Kasumi-1 (cell line): Measurements from ENCODE around the gene ST6GALNAC2.
"Not testable (repeated sequence)": the region's sequence is repeated elsewhere in the genome, so short reads cannot be mapped to it uniquely, and the experiment has no call there.

Source experiments
- DNase-seq, 2 experiments: peaks; one replicate each; lab custom pipeline; 2025; lab: John Stamatoyannopoulos, UW

The ST6GALNAC2 gene

DNA sequence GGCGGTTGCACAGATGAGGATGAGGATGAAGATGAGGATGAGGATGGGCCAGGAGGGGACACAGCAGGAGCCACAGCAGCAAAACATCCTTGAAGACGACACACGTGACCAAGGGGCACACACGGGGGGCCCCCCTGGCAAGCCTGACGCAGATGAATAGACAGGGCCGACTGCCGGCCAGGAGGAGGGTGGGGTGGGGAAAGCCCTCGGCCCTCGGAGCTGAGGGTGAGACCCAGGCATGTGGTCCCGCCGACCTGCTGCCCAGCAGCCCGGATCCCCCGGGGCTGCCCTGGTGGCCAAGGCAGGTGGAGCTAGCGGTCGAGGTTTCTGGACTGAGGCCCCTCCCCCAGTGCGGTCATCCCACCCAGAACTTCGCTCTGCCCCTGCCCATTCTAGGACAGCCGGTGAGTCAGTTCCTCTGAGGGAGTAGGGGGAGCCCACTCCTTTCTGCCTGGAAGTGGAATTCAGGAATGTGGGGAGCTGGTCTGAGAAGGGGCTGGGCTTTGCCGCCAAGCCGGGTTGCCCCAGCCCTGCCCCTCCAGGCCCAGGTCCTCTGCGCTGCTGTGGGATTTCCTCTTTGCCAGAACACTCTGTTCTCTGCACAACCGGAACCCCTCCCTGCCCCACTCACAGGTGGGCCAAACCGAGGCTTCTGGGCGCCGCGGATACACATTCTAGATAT, 58.1 kb downstream of the ST6GALNAC2 start:
- DNase-seq: no peak

GRCh38 chr17:76527016-76527415, 58.6 kb downstream of the ST6GALNAC2 start:
- DNase-seq: not testable (repeated sequence)

- not testable (repeated sequence) for DNase-seq
These were observed 60.2 kb downstream of the ST6GALNAC2 start for GRCh38 chr17:76525513-76525833.

GRCh38 chr17:76524598-76525512, 60.8 kb downstream of the ST6GALNAC2 start:
- no peak for DNase-seq

GRCh38 chr17:76523084-76524037, 62.3 kb downstream of the ST6GALNAC2 start:
- DNase-seq: peak; percentile 62 to 68

DNA sequence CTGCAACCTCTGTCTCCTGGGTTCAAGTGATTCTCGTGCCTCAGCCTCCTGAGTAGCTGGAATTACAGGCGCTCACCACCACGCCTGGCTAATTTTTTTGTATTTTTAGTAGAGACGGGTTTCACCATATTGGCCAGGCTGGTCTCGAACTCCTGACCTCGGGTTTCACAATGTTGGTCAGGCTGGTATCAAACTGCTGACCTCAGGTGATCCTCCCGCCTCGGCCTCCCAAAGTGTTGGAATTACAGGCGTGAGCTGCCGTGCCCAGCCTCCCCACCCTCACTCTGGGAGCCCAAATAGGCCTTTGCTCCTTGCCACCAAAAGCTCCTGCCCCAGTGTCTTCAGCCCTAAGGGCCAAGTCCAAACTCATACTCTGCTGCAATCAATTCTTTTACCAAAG, 64.0 kb downstream of the ST6GALNAC2 start:
- not testable (repeated sequence) for DNase-seq

GRCh38 chr17:76521262-76521661, 64.4 kb downstream of the ST6GALNAC2 start:
- no peak for DNase-seq

- DNase-seq: no peak
These were observed 66.4 kb downstream of the ST6GALNAC2 start for GRCh38 chr17:76519048-76519966.

DNA sequence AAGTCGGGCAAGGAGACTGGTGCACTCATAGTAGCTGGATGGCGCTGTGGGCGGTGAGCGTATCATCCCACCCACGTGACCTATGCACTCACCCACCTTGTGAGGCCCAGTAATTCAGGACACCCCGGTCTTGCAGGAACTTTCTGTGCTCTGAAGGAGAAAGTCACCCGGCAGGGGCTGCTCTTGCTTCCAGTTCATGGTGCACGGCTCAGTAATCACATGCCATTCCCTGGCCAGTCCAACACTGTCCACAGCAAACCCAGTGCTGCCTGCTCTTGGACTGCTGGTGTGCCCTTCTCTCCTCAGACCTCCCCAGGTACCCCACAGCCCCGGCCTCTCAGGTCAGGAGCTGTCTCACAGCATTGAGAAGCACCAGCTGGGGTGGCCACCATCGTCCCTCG, 68.0 kb downstream of the ST6GALNAC2 start:
- DNase-seq: no peak
